NB4 (cell line): ENCODE measurements around the gene JRKL.
"Not testable (repeated sequence)": the region's sequence is repeated elsewhere in the genome, so short reads cannot be mapped to it uniquely, and the experiment has no call there.

Experiments used
- POLR2A ChIP-seq: IDR thresholded peaks from 2 replicates; pipeline ENCODE4 v1.6.1; 2011; ENCODE audit warnings: mild to moderate bottlenecking; ENCODE audit not compliant: insufficient read length; ENCODE audit errors: extremely low read depth
- TF ChIP-seq, protein P1 (sequence below): IDR thresholded peaks from one replicate; pipeline ENCODE4 v1.5.1; 2012; ENCODE audit warnings: low read depth, low read length
- TF ChIP-seq, protein P2 (sequence below): IDR thresholded peaks from 2 replicates; pipeline ENCODE4 v1.6.1; 2011; ENCODE audit warnings: low read depth, low read length

DNA sequence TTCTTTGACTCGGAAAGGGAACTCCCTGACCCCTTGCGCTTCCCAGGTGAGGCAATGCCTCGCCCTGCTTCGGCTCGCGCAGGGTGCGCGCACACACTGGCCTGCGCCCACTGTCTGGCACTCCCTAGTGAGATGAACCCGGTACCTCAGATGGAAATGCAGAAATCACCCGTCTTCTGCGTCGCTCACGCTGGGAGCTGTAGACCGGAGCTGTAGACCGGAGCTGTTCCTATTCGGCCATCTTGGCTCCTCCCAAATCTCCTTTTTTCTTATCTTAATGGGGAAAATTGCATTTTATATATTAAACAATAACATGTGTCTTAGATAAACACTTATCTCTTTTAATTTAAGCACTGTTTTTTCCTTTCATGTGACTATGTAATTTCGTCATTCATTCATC lies 21.6 kb downstream of the JRKL start:
- TF ChIP-seq POLR2A = not testable (repeated sequence)
- TF ChIP-seq, protein P1, sequence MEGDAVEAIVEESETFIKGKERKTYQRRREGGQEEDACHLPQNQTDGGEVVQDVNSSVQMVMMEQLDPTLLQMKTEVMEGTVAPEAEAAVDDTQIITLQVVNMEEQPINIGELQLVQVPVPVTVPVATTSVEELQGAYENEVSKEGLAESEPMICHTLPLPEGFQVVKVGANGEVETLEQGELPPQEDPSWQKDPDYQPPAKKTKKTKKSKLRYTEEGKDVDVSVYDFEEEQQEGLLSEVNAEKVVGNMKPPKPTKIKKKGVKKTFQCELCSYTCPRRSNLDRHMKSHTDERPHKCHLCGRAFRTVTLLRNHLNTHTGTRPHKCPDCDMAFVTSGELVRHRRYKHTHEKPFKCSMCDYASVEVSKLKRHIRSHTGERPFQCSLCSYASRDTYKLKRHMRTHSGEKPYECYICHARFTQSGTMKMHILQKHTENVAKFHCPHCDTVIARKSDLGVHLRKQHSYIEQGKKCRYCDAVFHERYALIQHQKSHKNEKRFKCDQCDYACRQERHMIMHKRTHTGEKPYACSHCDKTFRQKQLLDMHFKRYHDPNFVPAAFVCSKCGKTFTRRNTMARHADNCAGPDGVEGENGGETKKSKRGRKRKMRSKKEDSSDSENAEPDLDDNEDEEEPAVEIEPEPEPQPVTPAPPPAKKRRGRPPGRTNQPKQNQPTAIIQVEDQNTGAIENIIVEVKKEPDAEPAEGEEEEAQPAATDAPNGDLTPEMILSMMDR = not testable (repeated sequence)
- TF ChIP-seq, protein P2, sequence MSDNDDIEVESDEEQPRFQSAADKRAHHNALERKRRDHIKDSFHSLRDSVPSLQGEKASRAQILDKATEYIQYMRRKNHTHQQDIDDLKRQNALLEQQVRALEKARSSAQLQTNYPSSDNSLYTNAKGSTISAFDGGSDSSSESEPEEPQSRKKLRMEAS = not testable (repeated sequence)
